Measurements from ENCODE around the gene GOPC. TPM values are rescaled to one million over a fixed set of nuclear protein-coding genes. Genes with fewer than 3 reads are reported as not detected.

The GOPC gene
- total and polyA plus RNA-seq, 2 of the 8 experiments (the other 6 are each of a cell fraction or from before 2014, with no cell fraction given) = 5.3 to 19.4 TPM

- Histone ChIP-seq H4K8ac (ENCODE audit: extremely low read depth, insufficient read depth, low read length) (no peak overlapping the region), H4K91ac (replicated peaks; ENCODE audit: insufficient read length, low read length) (no peak overlapping the region), H2AFZ (ENCODE audit: low read length) (no peak overlapping the region), H3K9me3 (ENCODE audit: insufficient read depth in 2 of 2, low read depth in 1 of 2, low read length in 1 of 2) (peaks cover 0 to 1% of the 10 kb centered on the region in 2 experiments; a peak in 1 of 4 replicates), H3K27me3 (replicated peaks in 1 of 4; ENCODE audit: control insufficient read depth in 3 of 4, extremely low read depth in 1 of 4, insufficient read depth in 3 of 4, low read length in 3 of 4) (no peaks in the 10 kb centered on the region), H3K23ac (ENCODE audit: insufficient read length) (no peak overlapping the region), H2BK12ac (ENCODE audit: low read depth, low read length) (0 out of 2 replicates have a peak overlapping the region, but pooled peaks have one; percentile 43), H2BK5ac (ENCODE audit: low read depth, low read length) (no peak overlapping the region), H3K79me1 (ENCODE audit: low read depth, low read length) (no peaks in the 10 kb centered on the region), H4K5ac (ENCODE audit: insufficient read length, low read depth, low read length) (peak overlapping the region; percentile 45), H3K9ac (replicated peaks in 1 of 4; ENCODE audit: extremely low read depth in 1 of 4, low read depth in 3 of 4, low read length in 3 of 4) (no peak overlapping the region), H3K4me1 (replicated peaks in 1 of 4; ENCODE audit: control insufficient read depth in 3 of 4, insufficient read depth in 4 of 4, low read length in 3 of 4) (peaks cover 0 to 24% (median 7%) of the 10 kb centered on the region in 4 experiments; a peak in 6 of 7 replicates), H3K27ac (ENCODE audit: low read depth, low read length) (0 out of 2 replicates have a peak overlapping the region, but pooled peaks have one; percentile 3), H2BK120ac (replicated peaks; ENCODE audit: low read depth, low read length) (no peak overlapping the region), H4K20me1 (replicated peaks in 1 of 2; ENCODE audit: control insufficient read depth in 1 of 2, insufficient read depth in 2 of 2, low read length in 2 of 2) (no peaks in the 10 kb centered on the region), H3K36me3 (ENCODE audit: control insufficient read depth in 2 of 4, insufficient read depth in 4 of 4, low read length in 3 of 4) (no peaks in the 10 kb centered on the region), H3K79me2 (ENCODE audit: control insufficient read depth in 1 of 2, insufficient read depth in 2 of 2, low read length in 2 of 2) (no peaks in the 10 kb centered on the region), H2BK20ac (ENCODE audit: low read length) (no peak overlapping the region), H3K56ac (replicated peaks; ENCODE audit: insufficient read length, low read depth, low read length) (no peak overlapping the region), H2AK5ac (ENCODE audit: low read depth, low read length) (no peak overlapping the region), H3K18ac (ENCODE audit: extremely low read depth, low read length) (no peak overlapping the region; the same call in 1 of the 2 replicates), H3K14ac (ENCODE audit: insufficient read length) (no peak overlapping the region), H3K4me3 (ENCODE audit: extremely low read depth in 1 of 4, insufficient read depth in 2 of 4, low read depth in 3 of 4, low read length in 4 of 4) (peak overlapping the region in 1 of 4 experiments; percentile 5; a peak in 1 of 8 replicates), H3K23me2 (ENCODE audit: low read depth, low read length) (no peaks in the 10 kb centered on the region), H3K4ac (replicated peaks; ENCODE audit: insufficient read length, low read depth, low read length) (no peak overlapping the region), H2BK15ac (ENCODE audit: low read length) (no peak overlapping the region), H3K4me2 (ENCODE audit: insufficient read depth in 1 of 2, low read depth in 2 of 2, low read length in 2 of 2) (peak overlapping the region; percentile 18 to 45; a peak in 1 of 4 replicates)
- 84% methylated on average over 7 of the region's 9 CpGs; no CpG with 5 or more reads in 1 of the 2 experiments for WGBS, 2 experiments (ENCODE audit: extremely low coverage in 1 of 2, insufficient coverage in 1 of 2, insufficient read length in 1 of 2, insufficient replicate concordance in 2 of 2, low coverage in 1 of 2, low lambda C conversion rate in 2 of 2, missing lambda C conversion rate in 1 of 2)
- CTCF ChIA-PET (ENCODE audit: partially characterized antibody) = interaction anchor here (0.7 to 0.8 kb wide), 2 partner anchors 159 to 1228 kb away, joined by 3 read pairs; no protein-coding TSS in a partner anchor
- no peak for FAIRE-seq
- peak in 1 of 2 experiments; percentile 52 for DNase-seq (ENCODE audit: low read depth in 1 of 2, low spot score in 2 of 2)
- POLR2A ChIA-PET (ENCODE audit: partially characterized antibody) = interaction anchor here (1.0 to 1.3 kb wide), 3 partner anchors 10 to 13 kb away, joined by 3 to 4 read pairs (median 4); no protein-coding TSS in a partner anchor
- TF ChIP-seq FOSL1 (IDR thresholded peaks at IDR 0.05; ENCODE audit: insufficient read depth, low read depth, low read length) = no peak
- no peak for TF ChIP-seq NANOG (IDR thresholded peaks at IDR 0.05; ENCODE audit: insufficient read depth, low read depth, low read length, poor library complexity, severe bottlenecking)
- no peak for TF ChIP-seq SAP30 (IDR thresholded peaks at IDR 0.05; ENCODE audit: insufficient read depth, insufficient replicate concordance, low read length)
- no peak for TF ChIP-seq TAF1 (IDR thresholded peaks at IDR 0.05; ENCODE audit: low read depth, low read length)
- no peak for TF ChIP-seq POLR2AphosphoS5 (IDR thresholded peaks at IDR 0.05; ENCODE audit: low read depth, low read length)
- no peak for TF ChIP-seq KDM5A (IDR thresholded peaks at IDR 0.05; ENCODE audit: low read length)
- TF ChIP-seq CBX5 (IDR thresholded peaks at IDR 0.05; ENCODE audit: low read depth, low read length) = no peak
- no peak for TF ChIP-seq TAF7 (optimal IDR thresholded peaks at IDR 0.05; ENCODE audit: borderline replicate concordance, low read depth, low read length)
- TF ChIP-seq KDM1A (IDR thresholded peaks at IDR 0.05; ENCODE audit: borderline replicate concordance, low read length) = no peak
Observed at GRCh38 chr6:117617210-117618035, 15.1 kb upstream of the GOPC start.
